Mucosa of stomach (tissue), 1 donor: ENCODE results near the gene PDGFB.

Experiments used
- H3K27me3 ChIP-seq: one replicate; pipeline ENCODE4 v1.7.0; 2013; ENCODE audit warnings: mild to moderate bottlenecking, low read length; ENCODE audit not compliant: control insufficient read depth, insufficient read depth
- H3K36me3 ChIP-seq: one replicate; pipeline ENCODE4 v1.7.0; 2013; ENCODE audit warnings: low read length; ENCODE audit not compliant: control insufficient read depth, insufficient read depth
- H3K4me1 ChIP-seq: one replicate; pipeline ENCODE4 v1.7.0; 2013; ENCODE audit warnings: mild to moderate bottlenecking, low read length; ENCODE audit not compliant: control insufficient read depth, insufficient read depth
- H3K4me3 ChIP-seq: one replicate; pipeline ENCODE4 v1.7.0; 2013; ENCODE audit warnings: low read length
- H3K9ac ChIP-seq: one replicate; pipeline ENCODE4 v1.7.0; 2013; ENCODE audit warnings: mild to moderate bottlenecking, low read length, moderate library complexity
- H3K9me3 ChIP-seq: one replicate; pipeline ENCODE4 v1.7.0; 2013; ENCODE audit warnings: mild to moderate bottlenecking, low read length, moderate library complexity; ENCODE audit not compliant: control insufficient read depth
- donor health status: Pancreatic carcinoma.

PDGFB gene

GRCh38 chr22:39244496-39245129 is at the start of gene PDGFB:
TSS of gene PDGFB (minus strand) at chr22:39244982. CDS start at chr22:39243963, 1,019 bp downstream.
- no peaks in the 10 kb centered on the region for H3K36me3 ChIP-seq
- peaks cover 42% of the 10 kb centered on the region for H3K27me3 ChIP-seq
- peak within 1 kb of the TSS; percentile 47 for H3K9ac ChIP-seq
- H3K4me1 ChIP-seq: peaks cover 44% of the 10 kb centered on the region
- no peaks in the 10 kb centered on the region for H3K9me3 ChIP-seq
- H3K4me3 ChIP-seq: peak within 1 kb of the TSS; percentile 25

- no peak overlapping the region for H3K9ac ChIP-seq
- H3K36me3 ChIP-seq: no peaks in the 10 kb centered on the region
- peaks cover 78% of the 10 kb centered on the region for H3K4me1 ChIP-seq
- no peaks in the 10 kb centered on the region for H3K9me3 ChIP-seq
- no peaks in the 10 kb centered on the region for H3K27me3 ChIP-seq
- H3K4me3 ChIP-seq: no peak overlapping the region
Observed at GRCh38 chr22:39293766-39294368, 49.1 kb upstream of the PDGFB start.

GRCh38 chr22:39292561-39293074 is 47.8 kb upstream of the PDGFB start:
- peak overlapping the region; percentile 67 for H3K9ac ChIP-seq
- H3K27me3 ChIP-seq: no peaks in the 10 kb centered on the region
- H3K4me3 ChIP-seq: no peak overlapping the region
- H3K4me1 ChIP-seq: peaks cover 67% of the 10 kb centered on the region
- H3K36me3 ChIP-seq: no peaks in the 10 kb centered on the region
- no peaks in the 10 kb centered on the region for H3K9me3 ChIP-seq

DNA sequence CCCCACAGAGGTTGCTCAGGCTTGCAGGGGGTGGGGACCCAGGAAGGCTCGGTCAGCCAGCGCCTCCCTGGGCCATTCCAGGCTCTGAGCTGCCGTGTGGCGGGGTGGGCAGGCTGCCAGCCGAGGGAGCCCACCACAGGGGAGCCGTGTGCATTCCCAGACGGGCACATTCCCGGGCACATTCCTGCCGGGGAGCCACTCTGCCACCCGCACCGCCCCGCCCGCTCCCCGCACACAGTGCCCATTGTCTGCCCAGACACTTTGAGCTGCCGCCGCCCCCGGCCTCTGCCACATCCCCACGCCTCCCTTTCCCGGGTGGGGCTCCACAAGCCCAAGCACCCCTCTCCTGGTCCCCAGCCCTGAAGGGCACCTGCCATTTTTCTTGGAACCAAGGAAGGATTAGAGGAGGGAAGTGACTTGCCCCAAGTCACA is 47.3 kb upstream of the PDGFB start:
- Histone ChIP-seq H3K4me1 (peaks cover 61% of the 10 kb centered on the region), H3K9me3 (no peaks in the 10 kb centered on the region), H3K9ac (peak overlapping the region; percentile 67), H3K36me3 (no peaks in the 10 kb centered on the region), H3K4me3 (no peak overlapping the region), H3K27me3 (no peaks in the 10 kb centered on the region)

DNA sequence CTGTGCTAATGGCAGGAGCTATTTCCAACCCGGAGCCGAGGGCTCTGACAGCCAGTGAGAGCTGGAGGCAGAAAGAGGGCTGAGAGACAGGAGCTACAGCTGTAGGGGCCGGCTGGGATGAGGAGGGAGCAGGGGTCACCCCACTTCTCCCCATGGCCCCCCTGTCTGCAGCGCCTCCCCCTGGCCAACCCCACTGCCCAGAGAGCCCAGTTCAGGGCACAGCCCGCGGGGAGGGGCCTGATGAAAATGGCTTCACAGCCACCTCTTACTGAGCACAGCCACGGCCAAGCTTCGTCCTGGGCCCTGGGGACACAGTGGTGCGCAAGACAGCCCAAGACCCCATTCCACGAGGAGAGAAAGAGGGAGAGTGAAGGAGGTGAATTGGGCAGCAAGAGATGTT is 46.7 kb upstream of the PDGFB start:
- Histone ChIP-seq H3K27me3 (no peaks in the 10 kb centered on the region), H3K36me3 (no peaks in the 10 kb centered on the region), H3K9me3 (no peaks in the 10 kb centered on the region), H3K4me1 (peaks cover 56% of the 10 kb centered on the region), H3K4me3 (no peak overlapping the region), H3K9ac (no peak overlapping the region)

DNA sequence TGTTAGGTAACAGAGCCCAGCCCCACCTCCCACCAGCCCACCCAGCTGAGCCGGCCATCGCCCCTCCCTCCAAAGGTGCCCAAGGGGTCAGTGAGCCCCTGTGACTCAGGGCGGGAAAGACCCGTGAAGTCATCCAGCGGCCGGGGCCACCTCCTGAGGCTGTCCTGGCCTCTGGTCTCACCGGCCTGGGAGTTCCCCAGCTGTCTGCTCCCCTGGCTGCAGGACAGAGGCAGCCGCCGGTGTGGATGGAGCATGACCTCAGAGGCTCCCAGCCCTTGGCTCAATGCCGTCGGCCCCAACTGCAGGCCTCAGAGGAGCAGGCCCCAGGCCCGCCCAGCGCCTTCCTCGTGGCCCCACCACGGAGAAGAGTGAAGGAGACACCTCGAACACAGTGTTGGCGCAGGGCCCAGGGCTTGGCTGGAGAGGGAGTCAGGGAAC is 46.0 kb upstream of the PDGFB start:
- no peaks in the 10 kb centered on the region for H3K9me3 ChIP-seq
- peaks cover 48% of the 10 kb centered on the region for H3K4me1 ChIP-seq
- H3K9ac ChIP-seq: peak overlapping the region; percentile 36
- H3K36me3 ChIP-seq: no peaks in the 10 kb centered on the region
- H3K4me3 ChIP-seq: no peak overlapping the region
- no peaks in the 10 kb centered on the region for H3K27me3 ChIP-seq

GRCh38 chr22:39289975-39290720 is 45.4 kb upstream of the PDGFB start:
- no peak overlapping the region for H3K4me3 ChIP-seq
- H3K9me3 ChIP-seq: no peaks in the 10 kb centered on the region
- peaks cover 47% of the 10 kb centered on the region for H3K4me1 ChIP-seq
- H3K27me3 ChIP-seq: no peaks in the 10 kb centered on the region
- H3K9ac ChIP-seq: peak overlapping the region; percentile 36
- H3K36me3 ChIP-seq: no peaks in the 10 kb centered on the region

DNA sequence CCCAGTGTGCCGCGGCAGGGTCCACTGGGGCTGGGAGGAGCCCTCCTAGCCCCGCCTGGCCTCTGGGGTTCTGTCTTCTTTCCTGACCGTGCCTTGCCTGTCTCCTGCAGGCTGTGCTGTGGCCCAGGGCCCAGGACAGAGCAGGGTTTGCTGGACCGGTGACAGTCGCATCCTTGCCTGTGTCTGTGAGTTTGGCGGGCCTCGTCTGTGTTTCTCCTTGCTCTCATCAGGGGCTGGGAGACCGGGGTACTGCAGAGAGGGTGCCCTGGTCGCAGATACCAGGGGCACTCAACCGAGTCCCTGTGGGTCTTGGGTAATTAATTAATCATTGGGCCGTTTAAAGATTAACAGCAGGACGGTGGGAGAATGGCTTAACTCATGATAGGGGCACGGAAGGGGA is 44.8 kb upstream of the PDGFB start:
- peaks cover 47% of the 10 kb centered on the region for H3K4me1 ChIP-seq
- H3K27me3 ChIP-seq: no peaks in the 10 kb centered on the region
- H3K9ac ChIP-seq: peak overlapping the region; percentile 16
- H3K36me3 ChIP-seq: no peaks in the 10 kb centered on the region
- no peaks in the 10 kb centered on the region for H3K9me3 ChIP-seq
- no peak overlapping the region for H3K4me3 ChIP-seq

DNA sequence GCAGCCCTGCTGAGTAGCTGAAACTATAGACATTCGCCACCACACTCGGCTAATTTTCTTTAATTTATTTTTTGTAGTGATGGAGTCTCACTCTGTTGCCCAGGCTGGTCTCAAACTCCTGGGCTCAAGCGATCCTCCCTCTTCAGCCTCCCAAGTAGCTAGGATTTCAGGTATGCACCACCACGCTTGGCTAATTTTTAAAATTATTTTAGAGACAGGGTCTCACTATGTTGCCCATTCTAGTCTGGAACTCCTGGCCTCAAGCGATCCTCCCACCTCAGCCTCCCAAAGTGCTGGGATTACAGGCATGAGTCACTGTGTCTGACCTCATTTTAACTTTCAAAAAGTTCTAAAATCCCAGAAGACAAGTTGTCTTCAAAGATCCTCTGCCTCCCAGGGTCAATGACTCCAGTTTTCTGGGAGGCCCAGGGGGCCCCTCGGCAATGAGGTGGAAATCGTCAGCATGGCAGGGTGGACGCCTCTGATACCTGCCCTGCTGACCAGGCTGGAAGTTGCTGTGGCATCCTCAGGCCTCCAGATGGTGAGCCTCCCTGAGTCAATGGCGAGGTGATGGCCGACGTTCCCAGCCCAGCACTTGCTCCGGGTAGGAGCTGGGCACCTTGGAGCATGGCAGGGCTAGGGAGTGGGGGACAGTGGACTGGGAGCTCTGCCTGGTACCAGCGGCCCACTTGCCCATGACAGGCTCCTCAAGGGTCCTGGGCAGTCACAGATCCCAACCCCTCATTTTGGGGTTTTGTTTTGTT is 43.5 kb upstream of the PDGFB start:
- H3K9me3 ChIP-seq: no peaks in the 10 kb centered on the region
- no peaks in the 10 kb centered on the region for H3K27me3 ChIP-seq
- H3K4me3 ChIP-seq: no peak overlapping the region
- no peaks in the 10 kb centered on the region for H3K36me3 ChIP-seq
- no peak overlapping the region for H3K9ac ChIP-seq
- peaks cover 43% of the 10 kb centered on the region for H3K4me1 ChIP-seq

GRCh38 chr22:39287076-39287725 is 42.4 kb upstream of the PDGFB start:
- Histone ChIP-seq H3K9ac (no peak overlapping the region), H3K9me3 (no peaks in the 10 kb centered on the region), H3K36me3 (no peaks in the 10 kb centered on the region), H3K27me3 (no peaks in the 10 kb centered on the region), H3K4me1 (peaks cover 43% of the 10 kb centered on the region), H3K4me3 (no peak overlapping the region)

DNA sequence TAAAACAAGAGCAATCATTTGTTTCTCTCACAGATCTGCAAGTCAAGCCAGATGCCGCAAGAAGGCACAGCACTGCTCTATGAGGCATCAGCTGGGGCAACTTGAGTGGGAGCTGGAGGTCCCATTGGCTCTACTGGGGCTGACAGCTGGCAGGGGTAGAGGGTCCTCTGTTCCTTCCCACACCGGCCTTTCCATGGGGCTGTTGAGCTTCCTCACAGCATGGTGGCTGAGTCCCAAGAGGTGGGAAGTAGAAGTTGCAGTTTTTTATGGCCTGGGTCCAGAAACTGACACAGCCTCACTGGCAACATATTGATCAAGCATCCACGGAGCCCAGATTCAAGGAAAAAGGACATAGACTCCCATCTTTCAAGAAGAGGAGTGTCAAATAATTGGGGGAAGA is 40.2 kb upstream of the PDGFB start:
- Histone ChIP-seq H3K36me3 (no peaks in the 10 kb centered on the region), H3K9me3 (no peaks in the 10 kb centered on the region), H3K27me3 (no peaks in the 10 kb centered on the region), H3K4me3 (no peak overlapping the region), H3K4me1 (peaks cover 20% of the 10 kb centered on the region), H3K9ac (no peak overlapping the region)
